PC-3 (cell line): ENCODE results near the gene ASF1A.

Source experiments
- CTCF ChIP-seq: fragments of 300-600 bp; sonication (generic); conservative IDR thresholded peaks from 2 replicates; pipeline ENCODE4 v1.5.1; 2017; ENCODE audit warnings: antibody characterized with exemption, low read depth, mild to moderate bottlenecking, low read length
- EZH2 ChIP-seq: fragments of 300-600 bp; sonication (generic); IDR thresholded peaks from one replicate; pipeline ENCODE4 v1.6.1; 2017; ENCODE audit warnings: antibody characterized with exemption, mild to moderate bottlenecking, low read length; ENCODE audit not compliant: unreplicated experiment

DNA sequence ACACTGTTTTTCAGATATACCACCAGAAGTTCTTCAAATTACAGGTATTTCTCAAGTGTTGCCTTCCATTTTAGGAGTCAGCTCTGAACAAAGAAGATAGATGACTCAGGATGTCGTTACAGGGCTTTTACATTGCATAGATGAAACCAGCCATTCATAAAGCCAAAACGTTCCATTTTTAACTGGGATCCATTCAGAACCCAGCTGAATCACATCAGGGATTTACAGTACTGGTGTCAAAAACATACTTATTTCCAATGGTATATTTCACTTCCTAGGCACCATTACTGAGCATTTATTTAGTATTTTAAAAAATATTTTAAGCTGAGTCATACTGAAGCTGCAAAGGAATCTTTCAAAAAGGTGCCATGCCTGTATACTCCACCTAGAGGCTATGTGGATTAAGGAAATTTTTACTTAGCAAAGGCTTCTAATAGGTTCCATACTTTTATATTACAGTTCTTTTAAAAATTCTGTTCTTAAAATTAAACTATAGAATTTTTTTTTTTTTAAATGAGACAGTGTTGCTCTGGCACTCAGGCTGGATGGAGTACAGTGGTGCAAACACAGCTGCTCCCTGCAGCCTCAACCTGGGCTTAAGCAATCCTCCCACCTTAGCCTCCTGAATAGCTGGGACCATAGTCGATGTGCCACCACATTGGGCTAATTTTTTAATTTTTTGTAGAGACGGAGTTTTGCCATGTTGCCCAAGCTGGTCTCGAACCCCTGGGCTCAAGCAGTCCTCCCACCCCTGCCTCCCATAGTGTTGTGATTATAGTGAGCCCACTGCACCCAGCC, 2.6 kb downstream of the ASF1A start:
- peak; percentile 52 for TF ChIP-seq CTCF
- TF ChIP-seq EZH2: no peak
